ENCODE data around the gene DYNC2I2.

Gene DYNC2I2

DNA sequence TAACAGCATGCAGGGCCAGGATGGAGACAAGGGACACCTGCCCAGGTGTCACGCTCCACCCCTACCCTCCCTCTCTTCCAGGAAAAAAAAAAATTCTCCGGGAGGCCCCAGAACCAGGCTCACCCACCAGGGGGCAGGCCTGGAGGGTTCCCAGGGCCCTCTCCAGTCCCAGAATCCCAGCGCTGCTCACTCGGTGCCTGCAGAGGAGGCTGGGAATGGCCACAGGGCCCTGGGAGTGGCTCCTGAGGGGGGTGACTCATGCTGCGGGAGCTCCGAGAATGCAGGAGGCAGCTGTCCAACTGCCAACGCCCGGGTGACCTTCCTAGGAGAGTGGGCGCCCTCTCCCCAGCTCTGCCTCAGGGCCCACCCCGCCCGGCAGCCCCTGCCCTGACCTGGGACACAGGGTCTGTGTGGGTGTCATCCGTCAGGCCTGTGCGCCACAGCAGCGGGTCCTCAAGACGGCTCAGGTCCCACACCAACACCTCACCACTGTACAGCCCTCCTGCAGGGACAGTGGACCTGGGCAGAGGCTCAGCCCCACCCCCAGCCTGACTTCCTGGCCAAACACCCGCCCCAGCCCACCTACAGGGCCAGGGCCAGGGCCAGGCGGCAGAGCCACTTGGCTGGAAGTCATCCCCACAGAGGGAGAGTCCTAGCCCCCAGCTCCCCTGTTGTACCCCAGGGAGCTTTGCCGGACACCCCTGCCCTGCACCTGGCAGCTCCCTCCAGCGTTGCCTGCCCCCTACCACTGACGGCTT lies 21.2 kb downstream of the DYNC2I2 start:
- peak; percentile 42 to 90 (median 85) for DNase-seq

DNA sequence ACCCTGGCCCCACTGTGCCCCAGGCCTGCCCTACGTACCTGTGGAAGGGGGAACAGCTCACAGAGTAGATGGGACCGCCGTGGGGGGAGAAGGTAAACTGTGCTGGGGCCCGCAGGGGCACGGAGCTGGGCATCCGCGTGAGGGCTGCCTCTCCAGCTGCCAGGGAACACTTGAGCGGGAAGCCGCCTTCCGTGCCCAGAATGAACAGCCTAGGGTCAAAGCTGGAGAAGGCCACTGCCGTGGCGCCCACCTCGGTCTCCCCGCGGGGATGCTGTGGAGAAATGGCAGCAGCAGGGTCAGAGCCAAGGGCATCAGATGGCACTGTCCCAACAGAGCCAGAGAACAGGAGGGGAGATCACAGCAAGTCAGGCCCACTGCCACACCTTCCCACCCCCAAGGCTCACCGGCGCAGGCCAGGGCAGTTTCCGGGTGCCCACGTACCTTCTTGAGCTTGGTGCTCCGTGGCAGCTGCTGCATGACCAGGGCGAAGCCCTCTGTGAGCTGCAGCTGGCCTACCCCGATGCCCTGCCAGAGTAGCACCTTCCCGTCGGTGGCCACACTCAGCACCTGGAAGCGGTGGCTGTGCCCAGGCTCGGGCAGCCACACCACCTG lies 21.9 kb downstream of the DYNC2I2 start:
- DNase-seq: no peak

- DNase-seq: no peak
Measured at GRCh38 chr9:128634111-128634510, 22.5 kb downstream of the DYNC2I2 start.

DNA sequence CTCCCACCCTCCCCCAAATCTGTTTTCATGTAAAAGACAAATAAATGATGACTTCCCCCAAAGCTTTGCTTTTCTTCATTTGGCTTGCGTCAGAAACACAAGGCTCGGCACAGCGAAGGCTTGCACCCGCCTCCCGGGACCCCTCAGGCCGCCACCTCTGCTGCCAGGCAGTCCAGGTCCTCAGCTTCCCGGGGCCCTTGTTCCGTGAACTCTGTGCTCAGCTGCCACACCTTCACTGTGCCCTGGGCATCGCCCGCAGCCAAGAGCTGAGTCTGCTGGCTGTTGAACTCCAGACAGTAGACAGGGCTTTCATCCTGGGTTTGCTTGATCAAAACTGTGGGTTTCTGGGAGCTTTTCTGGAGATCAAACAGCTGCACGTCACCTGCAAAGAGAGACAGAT lies 23.0 kb downstream of the DYNC2I2 start:
- DNase-seq: no peak

GRCh38 chr9:128633057-128633456 lies 23.6 kb downstream of the DYNC2I2 start:
- DNase-seq: no peak

GRCh38 chr9:128632486-128632885 lies 24.2 kb downstream of the DYNC2I2 start:
- no peak for DNase-seq

DNA sequence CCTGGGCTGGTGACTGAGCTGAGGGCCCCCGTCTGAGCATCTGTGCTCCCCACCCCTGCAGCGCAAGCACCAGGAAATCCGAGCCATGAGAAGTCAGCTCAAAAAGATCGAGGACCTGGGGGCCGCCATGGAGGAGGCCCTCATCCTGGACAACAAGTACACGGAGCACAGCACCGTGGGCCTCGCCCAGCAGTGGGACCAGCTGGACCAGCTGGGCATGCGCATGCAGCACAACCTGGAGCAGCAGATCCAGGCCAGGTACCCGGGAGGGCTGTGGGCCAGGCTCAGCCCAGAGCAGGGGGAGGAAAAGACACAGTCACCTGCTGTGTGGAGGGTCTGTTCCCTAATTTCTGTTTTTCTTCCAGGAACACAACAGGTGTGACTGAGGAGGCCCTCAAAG lies 24.6 kb downstream of the DYNC2I2 start:
- no peak for DNase-seq

- DNase-seq: no peak
Measured at GRCh38 chr9:128631636-128632035, 25.0 kb downstream of the DYNC2I2 start.

- DNase-seq: no peak
Measured at GRCh38 chr9:128629852-128630545, 26.6 kb downstream of the DYNC2I2 start.

- no peak for DNase-seq
Measured at GRCh38 chr9:128629136-128629535, 27.5 kb downstream of the DYNC2I2 start.

DNA sequence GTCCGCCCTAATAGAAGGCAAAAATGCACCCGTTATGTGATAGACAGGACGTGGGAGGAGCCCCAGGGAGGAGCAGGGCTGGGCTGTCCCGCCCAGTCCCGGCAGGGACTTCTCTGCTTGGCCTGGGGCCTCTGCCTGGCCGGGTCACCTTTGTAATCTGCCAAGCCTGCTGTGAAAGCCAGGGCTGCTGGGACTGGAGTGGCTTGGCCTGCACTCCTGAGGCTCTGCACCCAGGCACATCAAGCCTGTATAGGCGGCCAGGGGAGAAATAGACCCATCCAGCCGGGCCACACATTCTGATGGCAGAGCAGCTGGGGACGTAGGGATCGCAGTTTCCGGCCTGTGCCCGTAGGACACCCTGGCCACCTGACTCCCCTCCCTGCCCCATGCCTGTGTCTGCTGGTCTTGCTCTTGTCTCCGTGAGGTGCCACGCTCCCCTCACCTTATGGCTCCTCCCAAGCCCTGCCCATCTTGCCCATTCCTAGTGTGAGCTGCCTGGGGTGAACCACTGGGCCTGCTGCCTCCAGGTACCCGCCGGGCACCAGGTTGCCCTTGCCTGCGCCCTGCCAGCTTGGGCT lies 28.1 kb downstream of the DYNC2I2 start:
- no peak for DNase-seq

- no peak for DNase-seq
Measured at GRCh38 chr9:128627906-128628305, 28.7 kb downstream of the DYNC2I2 start.

GRCh38 chr9:128627127-128627715 lies 29.4 kb downstream of the DYNC2I2 start:
- no peak for DNase-seq

DNA sequence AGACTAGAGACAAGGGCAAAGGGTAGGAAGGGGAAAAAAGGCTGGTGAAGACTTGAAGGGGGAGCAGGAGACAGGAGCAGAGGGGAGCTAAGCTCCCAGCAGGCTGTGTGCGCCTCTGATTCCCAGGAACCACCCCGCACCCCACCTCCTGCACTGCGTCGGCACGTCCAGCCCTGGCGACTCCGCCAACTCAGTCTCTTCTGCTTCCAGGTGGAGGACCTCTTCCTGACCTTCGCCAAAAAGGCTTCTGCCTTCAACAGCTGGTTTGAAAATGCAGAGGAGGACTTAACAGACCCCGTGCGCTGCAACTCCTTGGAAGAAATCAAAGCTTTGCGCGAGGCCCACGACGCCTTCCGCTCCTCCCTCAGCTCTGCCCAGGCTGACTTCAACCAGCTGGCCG lies 30.5 kb downstream of the DYNC2I2 start:
- no peak for DNase-seq

DNA sequence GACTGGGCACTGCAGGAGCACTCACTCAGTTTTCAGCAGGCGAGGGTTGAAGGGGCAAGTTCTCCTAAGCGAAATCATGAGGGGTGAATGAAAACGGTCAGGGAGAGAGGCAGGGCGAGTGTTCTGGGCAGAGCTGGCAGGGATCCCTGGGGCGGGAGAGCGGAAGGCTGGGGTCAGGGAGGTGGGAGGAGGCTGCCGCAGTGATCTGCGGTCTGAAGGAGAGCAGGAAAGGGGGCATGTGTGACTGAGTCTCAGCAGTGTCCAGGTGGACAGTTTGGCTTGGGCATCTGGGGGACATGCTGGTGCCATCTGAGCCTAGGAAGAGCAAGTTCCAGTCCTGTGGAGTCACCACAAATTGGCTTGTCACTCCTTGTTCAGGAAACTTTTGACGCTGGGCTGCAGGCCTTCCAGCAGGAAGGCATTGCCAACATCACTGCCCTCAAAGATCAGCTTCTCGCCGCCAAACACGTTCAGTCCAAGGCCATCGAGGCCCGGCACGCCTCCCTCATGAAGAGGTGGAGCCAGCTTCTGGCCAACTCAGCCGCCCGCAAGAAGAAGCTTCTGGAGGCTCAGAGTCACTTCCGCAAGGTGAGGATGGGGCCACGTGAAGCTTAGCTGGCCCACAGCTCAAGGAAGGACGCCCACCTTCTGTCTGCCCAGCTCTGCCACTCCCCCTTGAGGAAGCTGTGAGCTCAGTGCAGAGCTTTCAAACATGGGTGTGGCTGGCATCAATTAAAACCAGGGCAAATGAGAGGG lies 31.1 kb downstream of the DYNC2I2 start:
- no peak for DNase-seq

GRCh38 chr9:128624566-128624965 lies 32.1 kb downstream of the DYNC2I2 start:
- DNase-seq: no peak

GRCh38 chr9:128621730-128622455 lies 34.8 kb downstream of the DYNC2I2 start:
- peak in 1 of 3 experiments; percentile 36 for DNase-seq

DNA sequence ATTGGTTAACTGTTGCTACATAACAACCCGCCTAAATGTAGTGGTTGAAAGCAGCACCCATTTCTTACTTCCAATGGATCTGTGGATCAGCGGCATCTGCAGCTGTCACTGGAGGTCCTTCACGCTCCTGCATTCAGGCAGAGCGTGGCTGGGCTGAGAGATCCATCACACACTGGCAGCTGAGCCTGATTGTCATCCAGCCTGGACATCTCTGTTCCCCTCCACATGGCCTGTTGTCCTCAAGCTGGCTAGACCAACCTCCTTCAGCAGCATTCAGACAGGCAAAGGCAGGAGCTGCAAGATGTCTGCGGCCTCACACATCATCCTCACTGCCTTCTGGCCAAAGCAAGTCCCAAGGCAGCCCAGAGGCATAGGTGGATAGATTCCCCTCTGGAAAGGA lies 36.9 kb downstream of the DYNC2I2 start:
- DNase-seq: no peak

DNA sequence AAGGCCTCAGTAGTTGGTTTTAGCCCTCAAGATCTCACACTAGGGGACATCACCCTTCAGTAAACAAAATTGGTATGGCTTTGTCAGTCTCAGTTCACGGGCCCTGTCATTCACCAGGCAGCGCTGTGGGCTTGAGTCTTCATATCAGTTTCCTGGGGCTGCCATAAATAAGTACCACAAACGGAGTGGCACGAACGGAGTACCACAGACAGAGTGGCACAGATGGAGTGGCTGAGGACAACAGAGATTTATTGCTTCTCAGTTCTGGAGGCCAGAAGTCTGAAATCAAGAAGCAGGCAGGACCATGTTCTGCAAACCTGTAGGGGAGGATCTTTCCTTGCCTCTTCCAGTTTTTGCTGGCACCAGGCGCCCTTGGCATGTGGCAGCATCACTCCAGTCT lies 37.5 kb downstream of the DYNC2I2 start:
- no peak for DNase-seq

GRCh38 chr9:128617943-128618342 lies 38.7 kb downstream of the DYNC2I2 start:
- no peak for DNase-seq

DNA sequence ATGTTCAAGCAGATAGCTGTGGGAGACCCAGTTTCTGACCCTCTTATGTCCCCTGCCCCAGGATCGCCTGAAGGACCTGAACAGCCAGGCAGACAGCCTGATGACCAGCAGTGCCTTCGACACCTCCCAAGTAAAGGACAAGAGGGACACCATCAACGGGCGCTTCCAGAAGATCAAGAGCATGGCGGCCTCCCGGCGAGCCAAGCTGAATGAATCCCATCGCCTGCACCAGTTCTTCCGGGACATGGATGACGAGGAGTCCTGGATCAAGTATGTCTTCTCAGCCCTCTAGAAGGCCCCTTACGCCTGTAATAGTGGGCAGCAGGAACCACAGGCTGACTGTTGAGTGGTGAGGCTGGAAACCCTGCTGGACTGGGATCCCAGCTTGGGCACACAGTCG lies 41.1 kb downstream of the DYNC2I2 start:
- no peak for DNase-seq

- no peak for DNase-seq
Measured at GRCh38 chr9:128614728-128615127, 41.9 kb downstream of the DYNC2I2 start.

Measured in NCI-H1417 (cell line).